22Rv1 (cell line): Measurements from ENCODE around the gene CYB561D1.

Experiments
- CTCF ChIP-seq: fragments of 450-650 bp; IDR thresholded peaks from 2 replicates; pipeline ENCODE4 v1.5.1; 2017; ENCODE audit warnings: mild to moderate bottlenecking
- ZFX ChIP-seq: fragments of 450-650 bp; IDR thresholded peaks from 2 replicates; pipeline ENCODE4 v1.6.1; 2017; ENCODE audit warnings: antibody characterized with exemption, borderline replicate concordance

DNA sequence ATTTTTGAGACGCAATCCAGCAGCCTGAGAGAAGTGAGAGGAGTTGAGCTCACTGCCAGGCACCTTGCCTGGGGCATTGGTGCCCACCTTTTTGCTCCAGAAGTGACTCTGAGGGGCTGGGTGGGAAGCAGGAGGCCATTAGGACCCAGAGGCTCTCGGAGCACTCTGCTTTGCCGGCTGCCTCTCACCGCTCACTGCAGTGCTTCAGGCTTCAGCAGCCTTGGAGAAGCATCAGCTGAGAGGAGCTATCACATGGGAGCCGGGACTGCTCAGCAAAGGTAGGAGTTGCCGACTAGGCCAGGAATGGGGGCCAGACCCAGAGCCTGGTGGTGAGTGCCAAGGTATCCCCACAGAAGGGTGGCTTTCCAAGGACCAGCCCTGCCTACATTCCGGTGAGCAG lies 45.8 kb downstream of the CYB561D1 start, which contains the start of gene GPR61:
- TF ChIP-seq CTCF (no peak), ZFX (no peak)
